Stomach (tissue), 4 donors: Measurements from ENCODE around the gene RGS7.

Source experiments
- EP300 ChIP-seq: sonication (generic); formaldehyde crosslinking; IDR thresholded peaks from one replicate; pipeline ENCODE4 v1.6.1; 2017; ENCODE audit warnings: antibody characterized with exemption
- TF ChIP-seq, protein P1 (sequence below), 7 experiments: fragments of 450-650 bp in 4 of 7; fragments of 200-600 bp in 3 of 7; sonication (generic) in 3 of 7; IDR thresholded peaks; one replicate each; pipeline ENCODE4 v1.5.1; 2016 to 2019; ENCODE audit warnings: antibody characterized with exemption in 7 of 7, control low read depth in 2 of 7, mild to moderate bottlenecking in 1 of 7

DNA sequence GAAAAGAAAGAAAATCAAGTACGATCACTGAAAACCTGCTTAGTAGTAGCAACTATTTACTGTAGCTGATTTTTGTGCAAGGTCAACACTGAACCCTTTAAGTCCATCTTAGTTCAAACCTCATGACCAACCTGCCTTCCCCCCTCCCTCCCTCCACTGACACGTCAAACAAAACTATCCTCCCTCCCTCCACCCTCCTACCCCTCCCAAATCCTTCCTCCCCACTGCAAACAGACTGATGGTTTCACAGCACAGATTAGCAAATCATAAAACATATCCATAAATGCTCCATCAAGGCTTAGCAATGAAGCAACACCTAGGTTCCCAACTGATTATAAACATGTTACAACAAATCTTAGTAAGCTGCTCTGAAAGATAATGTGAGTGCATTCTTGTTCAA lies 580.8 kb downstream of the RGS7 start:
- TF ChIP-seq, protein P1, sequence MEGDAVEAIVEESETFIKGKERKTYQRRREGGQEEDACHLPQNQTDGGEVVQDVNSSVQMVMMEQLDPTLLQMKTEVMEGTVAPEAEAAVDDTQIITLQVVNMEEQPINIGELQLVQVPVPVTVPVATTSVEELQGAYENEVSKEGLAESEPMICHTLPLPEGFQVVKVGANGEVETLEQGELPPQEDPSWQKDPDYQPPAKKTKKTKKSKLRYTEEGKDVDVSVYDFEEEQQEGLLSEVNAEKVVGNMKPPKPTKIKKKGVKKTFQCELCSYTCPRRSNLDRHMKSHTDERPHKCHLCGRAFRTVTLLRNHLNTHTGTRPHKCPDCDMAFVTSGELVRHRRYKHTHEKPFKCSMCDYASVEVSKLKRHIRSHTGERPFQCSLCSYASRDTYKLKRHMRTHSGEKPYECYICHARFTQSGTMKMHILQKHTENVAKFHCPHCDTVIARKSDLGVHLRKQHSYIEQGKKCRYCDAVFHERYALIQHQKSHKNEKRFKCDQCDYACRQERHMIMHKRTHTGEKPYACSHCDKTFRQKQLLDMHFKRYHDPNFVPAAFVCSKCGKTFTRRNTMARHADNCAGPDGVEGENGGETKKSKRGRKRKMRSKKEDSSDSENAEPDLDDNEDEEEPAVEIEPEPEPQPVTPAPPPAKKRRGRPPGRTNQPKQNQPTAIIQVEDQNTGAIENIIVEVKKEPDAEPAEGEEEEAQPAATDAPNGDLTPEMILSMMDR (IDR thresholded peaks at IDR 0.05), result no peak
- no peak for TF ChIP-seq EP300
